Neural cell (in vitro differentiated cells): Measurements from ENCODE around the gene MSI2. TPM values are rescaled to one million over a fixed set of nuclear protein-coding genes. Genes with fewer than 3 reads are reported as not detected.

Experiments
- H2AFZ ChIP-seq: fragments of 200-600, 300-800 bp; sonication (generic), shearing (Covaris generic); 2 replicates; pipeline ENCODE4 v1.6.0; 2014; ENCODE audit warnings: low read depth, mild to moderate bottlenecking, antibody characterized with exemption, low read length, moderate library complexity
- H3F3A ChIP-seq: fragments of 200-600 bp; shearing (Covaris generic); 2 replicates; pipeline ENCODE4 v1.6.1; 2016; ENCODE audit warnings: mild to moderate bottlenecking, moderate library complexity, mixed read lengths, antibody characterized with exemption, low read length; ENCODE audit not compliant: insufficient read depth, poor library complexity, severe bottlenecking
- H3K27ac ChIP-seq: fragments of 200-600, 300-800 bp; sonication (generic), shearing (Covaris generic); 2 replicates; pipeline ENCODE4 v1.5.1; 2014; ENCODE audit warnings: mild to moderate bottlenecking, low read length, moderate library complexity
- H3K27me3 ChIP-seq: fragments of 300-800, 200-600 bp; sonication (generic), shearing (Covaris generic); 2 replicates; pipeline ENCODE4 v1.6.0; 2014; ENCODE audit warnings: mild to moderate bottlenecking, low read depth, low read length, moderate library complexity; ENCODE audit not compliant: insufficient read depth
- H3K36me3 ChIP-seq: fragments of 300-800, 200-600 bp; sonication (generic), shearing (Covaris generic); 2 replicates; pipeline ENCODE4 v1.5.1; 2014; ENCODE audit warnings: mild to moderate bottlenecking, antibody characterized with exemption, low read length, moderate library complexity; ENCODE audit not compliant: insufficient read depth
- H3K4me2 ChIP-seq: fragments of 300-800, 200-600 bp; sonication (generic), shearing (Covaris generic); 2 replicates; pipeline ENCODE4 v1.6.0; 2014; ENCODE audit warnings: mild to moderate bottlenecking, low read length
- H3K4me3 ChIP-seq: fragments of 300-800, 200-600 bp; sonication (generic), shearing (Covaris generic); 2 replicates; pipeline ENCODE4 v1.5.1; 2014; ENCODE audit warnings: mild to moderate bottlenecking, low read length, moderate library complexity
- H3K79me2 ChIP-seq: fragments of 200-600 bp; shearing (Covaris generic); replicated peaks from 2 replicates; pipeline ENCODE4 v1.6.0; 2014; ENCODE audit warnings: mild to moderate bottlenecking, low read length, moderate library complexity; ENCODE audit not compliant: insufficient read depth
- H3K9ac ChIP-seq: fragments of 300-800, 200-600 bp; sonication (generic), shearing (Covaris generic); 2 replicates; pipeline ENCODE4 v1.6.1; 2016; ENCODE audit warnings: mild to moderate bottlenecking, low read length, mixed read lengths
- H3K9me2 ChIP-seq: fragments of 200-600 bp; shearing (Covaris generic); 2 replicates; pipeline ENCODE4 v1.6.1; 2016; ENCODE audit warnings: mild to moderate bottlenecking, low read length, mixed read lengths; ENCODE audit not compliant: insufficient read depth
- H3K9me3 ChIP-seq: fragments of 200-600, 300-800 bp; sonication (generic), shearing (Covaris generic); 2 replicates; pipeline ENCODE4 v1.6.1; 2016; ENCODE audit warnings: mild to moderate bottlenecking, mixed run types, low read length, moderate library complexity, mixed read lengths
- H4K20me1 ChIP-seq: fragments of 200-600 bp; shearing (Covaris generic); 2 replicates; pipeline ENCODE4 v1.6.1; 2016; ENCODE audit warnings: mild to moderate bottlenecking, mixed run types; ENCODE audit not compliant: insufficient read depth
- CTCF ChIP-seq: fragments of 450-650 bp; IDR thresholded peaks from 2 replicates; pipeline ENCODE4 v1.5.1; 2014; ENCODE audit warnings: antibody characterized with exemption, mild to moderate bottlenecking, moderate library complexity; ENCODE audit not compliant: poor library complexity, severe bottlenecking
- EP300 ChIP-seq: fragments of 450-650 bp; conservative IDR thresholded peaks from 2 replicates; pipeline ENCODE4 v1.6.1; 2014; ENCODE audit warnings: antibody characterized with exemption, mild to moderate bottlenecking, moderate library complexity; ENCODE audit not compliant: poor library complexity, severe bottlenecking
- EZH2 ChIP-seq: fragments of 200-600, 300-800 bp; shearing (Covaris generic), sonication (generic); IDR thresholded peaks from 2 replicates; pipeline ENCODE4 v1.6.1; 2014; ENCODE audit warnings: antibody characterized with exemption, low read length, borderline replicate concordance, mild to moderate bottlenecking; ENCODE audit not compliant: insufficient read depth, poor library complexity, severe bottlenecking
- MXI1 ChIP-seq: fragments of 450-650 bp; conservative IDR thresholded peaks from 2 replicates; pipeline ENCODE4 v1.6.1; 2014; ENCODE audit warnings: antibody characterized with exemption, mild to moderate bottlenecking; ENCODE audit not compliant: poor library complexity, severe bottlenecking
- POLR2AphosphoS5 ChIP-seq: IDR thresholded peaks from 2 replicates; pipeline ENCODE4 v1.6.1; 2012
- RAD21 ChIP-seq: fragments of 450-650 bp; conservative IDR thresholded peaks from 2 replicates; pipeline ENCODE4 v1.6.1; 2014; ENCODE audit warnings: antibody characterized with exemption, mild to moderate bottlenecking, moderate library complexity
- SMC3 ChIP-seq: fragments of 450-650 bp; conservative IDR thresholded peaks from 2 replicates; pipeline ENCODE4 v1.6.1; 2014; ENCODE audit warnings: antibody characterized with exemption, mild to moderate bottlenecking, moderate library complexity; ENCODE audit not compliant: poor library complexity
- TAF1 ChIP-seq: IDR thresholded peaks from 2 replicates; pipeline ENCODE4 v1.6.1; 2012; ENCODE audit warnings: low read depth
- polyA plus RNA-seq: library from polyadenylated mRNA; depleted of rRNA; stranded (reverse); fragments of >200 nt; gene quantifications from 2 replicates; pipeline ENCODE4 v1.2.3, GENCODE V29; 2014
- TF ChIP-seq, protein P1 (sequence below): IDR thresholded peaks from 2 replicates; pipeline ENCODE4 v1.6.1; 2012; ENCODE audit warnings: borderline replicate concordance

The MSI2 gene
- polyA plus RNA-seq, 1 donor from 2014 or later: 61.4 TPM

GRCh38 chr17:57662041-57662440 is 405.7 kb downstream of the MSI2 start:
- Histone ChIP-seq H3K9me3 (no peaks in the 10 kb centered on the region), H3K9ac (peak overlapping the region; percentile 76), H3K9me2 (no peaks in the 10 kb centered on the region), H4K20me1 (no peaks in the 10 kb centered on the region), H3K27me3 (no peaks in the 10 kb centered on the region), H3K79me2 (peaks cover 2% of the 10 kb centered on the region), H3F3A (peaks cover 7% of the 10 kb centered on the region), H3K4me3 (peak overlapping the region; percentile 65), H3K27ac (peak overlapping the region; percentile 94), H3K36me3 (no peaks in the 10 kb centered on the region), H3K4me2 (peak overlapping the region; percentile 66), H2AFZ (peak overlapping the region; percentile 52)
- TF ChIP-seq SMC3 (no peak), MXI1 (no peak), POLR2AphosphoS5 (no peak), RAD21 (no peak), TAF1 (no peak), CTCF (no peak), EP300 (no peak), EZH2 (no peak)
- TF ChIP-seq, protein P1, sequence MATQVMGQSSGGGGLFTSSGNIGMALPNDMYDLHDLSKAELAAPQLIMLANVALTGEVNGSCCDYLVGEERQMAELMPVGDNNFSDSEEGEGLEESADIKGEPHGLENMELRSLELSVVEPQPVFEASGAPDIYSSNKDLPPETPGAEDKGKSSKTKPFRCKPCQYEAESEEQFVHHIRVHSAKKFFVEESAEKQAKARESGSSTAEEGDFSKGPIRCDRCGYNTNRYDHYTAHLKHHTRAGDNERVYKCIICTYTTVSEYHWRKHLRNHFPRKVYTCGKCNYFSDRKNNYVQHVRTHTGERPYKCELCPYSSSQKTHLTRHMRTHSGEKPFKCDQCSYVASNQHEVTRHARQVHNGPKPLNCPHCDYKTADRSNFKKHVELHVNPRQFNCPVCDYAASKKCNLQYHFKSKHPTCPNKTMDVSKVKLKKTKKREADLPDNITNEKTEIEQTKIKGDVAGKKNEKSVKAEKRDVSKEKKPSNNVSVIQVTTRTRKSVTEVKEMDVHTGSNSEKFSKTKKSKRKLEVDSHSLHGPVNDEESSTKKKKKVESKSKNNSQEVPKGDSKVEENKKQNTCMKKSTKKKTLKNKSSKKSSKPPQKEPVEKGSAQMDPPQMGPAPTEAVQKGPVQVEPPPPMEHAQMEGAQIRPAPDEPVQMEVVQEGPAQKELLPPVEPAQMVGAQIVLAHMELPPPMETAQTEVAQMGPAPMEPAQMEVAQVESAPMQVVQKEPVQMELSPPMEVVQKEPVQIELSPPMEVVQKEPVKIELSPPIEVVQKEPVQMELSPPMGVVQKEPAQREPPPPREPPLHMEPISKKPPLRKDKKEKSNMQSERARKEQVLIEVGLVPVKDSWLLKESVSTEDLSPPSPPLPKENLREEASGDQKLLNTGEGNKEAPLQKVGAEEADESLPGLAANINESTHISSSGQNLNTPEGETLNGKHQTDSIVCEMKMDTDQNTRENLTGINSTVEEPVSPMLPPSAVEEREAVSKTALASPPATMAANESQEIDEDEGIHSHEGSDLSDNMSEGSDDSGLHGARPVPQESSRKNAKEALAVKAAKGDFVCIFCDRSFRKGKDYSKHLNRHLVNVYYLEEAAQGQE: no peak

- Histone ChIP-seq H3K27me3 (no peaks in the 10 kb centered on the region), H3K9me3 (no peaks in the 10 kb centered on the region), H3K4me2 (peak overlapping the region; percentile 66), H3K4me3 (peak overlapping the region; percentile 65), H3K9me2 (no peaks in the 10 kb centered on the region), H3K79me2 (peaks cover 2% of the 10 kb centered on the region), H4K20me1 (no peaks in the 10 kb centered on the region), H3K36me3 (no peaks in the 10 kb centered on the region), H2AFZ (peak overlapping the region; percentile 52), H3K27ac (peak overlapping the region; percentile 94), H3F3A (peaks cover 7% of the 10 kb centered on the region), H3K9ac (peak overlapping the region; percentile 76)
- TF ChIP-seq SMC3 (peak; percentile 58), TAF1 (peak; percentile 36), RAD21 (peak; percentile 57), MXI1 (no peak), POLR2AphosphoS5 (peak; percentile 60), EP300 (no peak), CTCF (peak; percentile 40), EZH2 (no peak)
- TF ChIP-seq, protein P1: peak; percentile 48
Observed at GRCh38 chr17:57662644-57663308, 406.5 kb downstream of the MSI2 start.
